NCI-H1436 (cell line): ENCODE data around the gene SEC22A.
"Not testable (repeated sequence)": the region's sequence is repeated elsewhere in the genome, so short reads cannot be mapped to it uniquely, and the experiment has no call there.

Experiments
- DNase-seq: peaks from one replicate; lab custom pipeline; 2025; lab: John Stamatoyannopoulos, UW

The SEC22A gene

GRCh38 chr3:123180791-123181190, 21.0 kb upstream of the SEC22A start:
- DNase-seq = no peak

GRCh38 chr3:123186695-123187094, 15.0 kb upstream of the SEC22A start:
- no peak for DNase-seq

- DNase-seq = no peak
These were observed 13.7 kb upstream of the SEC22A start for GRCh38 chr3:123188058-123188457.

- DNase-seq = no peak
These were observed 8.2 kb upstream of the SEC22A start for GRCh38 chr3:123193448-123194101.

GRCh38 chr3:123194552-123194951, 7.2 kb upstream of the SEC22A start:
- DNase-seq = no peak

- DNase-seq = no peak
These were observed 3.4 kb upstream of the SEC22A start for GRCh38 chr3:123198372-123198771.

- no peak for DNase-seq
These were observed 553 bp upstream of the SEC22A start for GRCh38 chr3:123201223-123201556.

- peak; percentile 35 for DNase-seq
These were observed 708 bp downstream of the SEC22A start for GRCh38 chr3:123202451-123202850.

GRCh38 chr3:123218990-123219389, 17.2 kb downstream of the SEC22A start:
- no peak for DNase-seq

GRCh38 chr3:123221369-123221768, 19.6 kb downstream of the SEC22A start:
- not testable (repeated sequence) for DNase-seq

- no peak for DNase-seq
These were observed 23.3 kb downstream of the SEC22A start for GRCh38 chr3:123225016-123225415.

GRCh38 chr3:123226549-123226948, 24.8 kb downstream of the SEC22A start:
- DNase-seq = no peak

GRCh38 chr3:123229145-123229544, 27.4 kb downstream of the SEC22A start:
- DNase-seq = no peak

- DNase-seq = no peak
These were observed 35.2 kb downstream of the SEC22A start for GRCh38 chr3:123236902-123237301.

GRCh38 chr3:123239186-123239585, 37.4 kb downstream of the SEC22A start:
- not testable (repeated sequence) for DNase-seq

GRCh38 chr3:123239756-123240155, 38.0 kb downstream of the SEC22A start:
- no peak for DNase-seq

- no peak for DNase-seq
These were observed 42.4 kb downstream of the SEC22A start for GRCh38 chr3:123244128-123244527.

- DNase-seq = no peak
These were observed 45.1 kb downstream of the SEC22A start for GRCh38 chr3:123246866-123247265.

- DNase-seq = no peak
These were observed 54.5 kb downstream of the SEC22A start for GRCh38 chr3:123256256-123256655.

- DNase-seq = no peak
These were observed 56.6 kb downstream of the SEC22A start for GRCh38 chr3:123258359-123258758.

GRCh38 chr3:123258811-123259420, 57.2 kb downstream of the SEC22A start:
- DNase-seq = peak; percentile 35

- no peak for DNase-seq
These were observed 59.9 kb downstream of the SEC22A start for GRCh38 chr3:123261666-123262065.

GRCh38 chr3:123262226-123262625, 60.5 kb downstream of the SEC22A start:
- DNase-seq = no peak

GRCh38 chr3:123262868-123263267, 61.1 kb downstream of the SEC22A start:
- no peak for DNase-seq
